Activated CD4-positive, alpha-beta T cell treated with anti-CD3 and anti-CD28 coated beads, Interleukin-2, amount 50 U/mL, for 1 hour (primary cell): Measurements from ENCODE around the gene PON1.

Experiments
- DNase-seq: peaks from one replicate; pipeline ENCODE4 v3.0.0-alpha.2; 2020

The PON1 gene

DNA sequence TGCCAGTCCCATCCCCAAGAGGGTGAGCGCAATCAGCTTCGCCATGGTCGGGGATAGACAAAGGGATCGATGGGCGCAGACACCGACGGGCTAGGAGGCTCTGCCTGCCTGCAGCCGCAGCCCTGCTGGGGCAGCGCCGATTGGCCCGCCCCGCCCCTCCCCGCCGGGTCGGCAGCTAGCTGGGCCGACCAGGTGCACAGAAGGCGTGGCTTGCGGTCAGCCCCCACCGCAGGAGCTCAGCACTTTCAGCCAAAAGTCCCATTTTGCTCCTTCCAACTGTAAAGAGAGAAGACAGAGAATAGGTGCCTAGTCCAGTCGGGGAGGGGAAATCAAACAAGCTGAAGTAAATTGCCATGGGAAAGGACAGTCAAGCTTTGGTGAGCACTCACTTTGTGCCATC lies at the start of gene PON1:
Gene PON1, minus strand, starts transcription at position 102 of the 400 bp plus-strand sequence. Its CDS starts 57 bp downstream, at position 45.
- no peak for DNase-seq

- no peak for DNase-seq
Observed at GRCh38 chr7:95373323-95373722, 49.0 kb upstream of the PON1 start.

- no peak for DNase-seq
Observed at GRCh38 chr7:95368235-95368634, 43.9 kb upstream of the PON1 start.

GRCh38 chr7:95367606-95368005 lies 43.3 kb upstream of the PON1 start:
- no peak for DNase-seq

- DNase-seq, result no peak
Observed at GRCh38 chr7:95365151-95365550, 40.8 kb upstream of the PON1 start.

GRCh38 chr7:95357623-95358022 lies 33.3 kb upstream of the PON1 start:
- DNase-seq, result no peak

DNA sequence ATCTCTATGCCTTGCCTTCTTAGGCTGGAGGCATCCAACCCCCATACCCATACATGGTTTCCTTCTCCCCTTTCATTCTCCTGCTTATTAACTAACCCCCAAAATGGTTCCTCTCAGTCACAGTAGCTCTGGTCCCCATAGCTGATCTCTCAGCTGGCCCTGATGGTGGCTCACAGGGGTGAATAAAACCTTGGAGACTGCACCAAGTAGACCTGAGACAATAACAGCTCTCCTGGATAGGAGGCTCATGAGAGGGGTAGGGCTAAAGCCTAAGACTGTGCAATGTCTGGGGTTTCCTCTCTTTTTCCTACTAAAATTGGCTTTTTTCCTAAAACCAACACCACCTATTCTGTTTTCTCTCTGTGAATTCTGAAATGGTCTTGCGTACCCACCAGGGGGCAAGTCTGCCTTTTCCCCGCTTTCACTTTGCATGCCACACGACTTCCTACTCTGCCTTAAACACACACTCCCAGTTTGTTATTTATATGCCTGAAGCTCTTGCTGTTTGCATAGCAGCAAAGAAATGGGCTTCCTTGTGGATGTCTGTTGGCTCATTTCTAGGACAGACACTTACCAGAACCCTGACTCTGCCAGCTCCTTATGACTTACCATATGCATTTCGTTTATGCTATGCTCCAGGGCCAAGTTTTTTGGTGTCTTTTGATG lies 18.4 kb upstream of the PON1 start:
- DNase-seq, result no peak

DNA sequence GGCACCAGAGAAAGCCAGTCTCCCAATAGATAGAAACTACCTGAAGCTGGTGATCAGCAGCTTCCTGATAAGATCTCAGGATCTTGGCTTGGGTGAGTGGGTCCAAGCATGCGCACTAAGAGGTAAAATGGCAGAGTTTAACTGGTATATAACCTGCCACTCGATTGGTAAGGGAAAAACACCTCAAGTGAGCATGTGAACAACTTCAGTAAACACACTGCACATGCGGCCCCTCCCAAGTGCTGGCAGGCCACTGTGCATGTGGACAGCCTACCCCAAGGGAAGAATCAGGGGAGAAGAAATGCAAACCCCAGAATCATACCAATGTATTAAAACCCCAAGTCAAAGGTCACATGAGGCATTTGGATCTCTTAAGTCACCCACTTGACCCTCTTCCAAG lies 17.7 kb upstream of the PON1 start:
- no peak for DNase-seq

- DNase-seq, result no peak
Observed at GRCh38 chr7:95340491-95340890, 16.2 kb upstream of the PON1 start.

GRCh38 chr7:95338832-95339231 lies 14.5 kb upstream of the PON1 start:
- DNase-seq, result no peak

DNA sequence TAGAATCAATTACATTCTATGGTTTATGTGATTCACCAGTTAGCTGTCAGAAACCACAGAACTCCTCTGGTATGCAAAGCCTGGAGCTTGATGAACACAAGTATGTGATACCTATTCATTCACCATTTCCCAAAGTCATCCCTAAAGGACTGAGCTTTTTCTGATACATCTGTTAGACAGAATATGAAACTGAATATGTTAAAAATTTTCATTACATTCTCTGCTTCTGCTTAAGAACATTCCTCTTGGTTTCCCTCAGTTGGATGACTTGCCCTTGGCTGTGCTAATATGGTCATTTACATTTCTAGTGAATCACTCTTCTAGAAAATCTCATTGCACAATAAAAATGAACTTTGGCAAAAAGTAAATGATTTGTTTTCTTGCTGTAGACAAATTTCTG lies 10.8 kb upstream of the PON1 start:
- DNase-seq, result no peak

DNA sequence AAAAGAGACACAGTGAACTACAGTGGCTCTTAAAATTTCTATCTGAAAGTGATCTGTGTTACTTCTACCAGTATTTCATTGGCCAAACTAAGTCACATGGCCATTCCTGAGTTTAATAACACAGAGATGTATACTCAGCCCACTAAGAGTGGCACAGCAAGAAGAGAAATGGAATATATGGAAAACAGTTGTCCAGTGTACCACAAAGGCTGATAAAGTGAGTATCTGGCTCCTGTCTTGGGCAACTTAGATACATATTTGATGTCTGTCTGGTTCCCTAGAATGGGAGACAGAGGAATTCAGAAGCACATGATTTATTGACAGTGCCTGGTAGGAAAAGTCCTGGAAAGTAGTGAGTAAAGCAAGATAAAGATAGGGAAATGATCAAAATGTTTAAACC lies 10.1 kb upstream of the PON1 start:
- DNase-seq, result no peak

DNA sequence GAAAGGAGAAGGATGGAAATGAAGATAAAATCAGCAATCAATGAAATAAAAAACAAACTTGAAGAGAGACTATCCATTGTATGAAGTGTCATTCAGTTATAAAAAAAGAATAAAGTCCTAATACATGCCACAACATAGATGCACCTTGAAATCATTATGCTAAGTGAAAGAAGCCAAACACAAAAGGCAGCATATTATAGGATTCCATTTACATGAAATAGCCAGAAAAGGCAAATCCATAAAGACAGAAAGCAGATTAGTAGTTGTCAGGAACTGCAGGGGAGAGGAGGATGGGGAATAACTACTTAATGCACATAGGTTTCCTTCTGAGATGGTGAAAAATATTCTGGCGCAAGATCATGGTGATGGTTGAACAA lies 6.6 kb upstream of the PON1 start:
- no peak for DNase-seq

DNA sequence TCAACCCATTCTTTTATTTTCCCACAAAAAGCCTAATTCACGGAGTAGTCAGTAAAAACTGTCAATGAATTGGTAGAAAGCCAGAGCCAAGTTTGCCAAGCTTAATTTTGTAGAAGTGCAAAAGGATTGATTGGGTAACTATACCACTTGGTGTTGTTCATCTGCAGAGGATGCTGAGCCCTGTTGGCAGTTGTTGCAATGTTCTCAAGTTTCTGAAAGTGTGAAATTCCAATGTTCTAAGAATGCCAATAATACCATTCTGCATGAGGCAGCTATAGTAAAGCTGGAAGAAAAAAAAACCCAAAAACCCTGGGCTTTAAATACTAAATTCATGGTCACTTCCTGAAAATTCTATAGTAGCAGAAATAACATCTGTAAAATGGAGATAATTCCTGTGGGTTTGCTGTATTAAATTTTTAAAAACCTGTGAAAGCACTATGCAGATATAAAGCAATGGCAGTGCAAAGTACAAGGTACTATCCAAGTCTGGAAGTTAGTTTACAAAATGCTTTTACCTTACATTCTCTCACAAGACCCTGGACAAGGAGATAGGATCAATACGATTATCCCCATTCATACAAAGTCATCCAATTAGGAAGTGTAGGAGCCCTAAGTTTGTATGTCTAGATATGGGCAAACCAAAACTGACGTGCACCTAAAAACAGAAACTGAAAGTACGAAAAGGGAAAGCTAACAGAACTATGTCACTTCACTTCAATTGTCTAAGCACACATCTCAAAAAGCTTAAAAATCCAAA lies 6.0 kb upstream of the PON1 start:
- DNase-seq, result no peak

GRCh38 chr7:95327356-95327755 lies 3.0 kb upstream of the PON1 start:
- DNase-seq, result no peak

GRCh38 chr7:95323410-95324129 lies 762 bp downstream of the PON1 start:
- DNase-seq, result no peak

- DNase-seq, result no peak
Observed at GRCh38 chr7:95322854-95323253, 1.5 kb downstream of the PON1 start.

DNA sequence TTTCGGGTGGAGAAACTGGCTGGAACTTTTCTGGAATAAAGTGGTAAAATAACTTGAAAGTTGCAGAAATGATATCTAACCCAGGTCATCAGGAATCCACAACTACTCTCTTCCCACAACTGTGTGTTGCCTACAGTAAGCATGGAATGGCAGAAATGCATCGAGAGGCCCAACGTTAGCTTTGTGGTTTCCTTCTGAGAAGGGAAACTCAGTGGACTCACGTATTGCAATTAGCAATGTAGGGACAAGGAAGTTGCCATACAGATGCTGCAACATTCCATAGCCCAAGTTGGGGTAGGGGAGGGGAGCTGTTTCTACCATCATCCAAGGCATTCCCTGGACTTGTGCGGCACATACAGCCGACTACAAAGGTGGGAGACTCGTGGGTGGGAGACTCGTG lies 1.9 kb downstream of the PON1 start:
- DNase-seq, result no peak

DNA sequence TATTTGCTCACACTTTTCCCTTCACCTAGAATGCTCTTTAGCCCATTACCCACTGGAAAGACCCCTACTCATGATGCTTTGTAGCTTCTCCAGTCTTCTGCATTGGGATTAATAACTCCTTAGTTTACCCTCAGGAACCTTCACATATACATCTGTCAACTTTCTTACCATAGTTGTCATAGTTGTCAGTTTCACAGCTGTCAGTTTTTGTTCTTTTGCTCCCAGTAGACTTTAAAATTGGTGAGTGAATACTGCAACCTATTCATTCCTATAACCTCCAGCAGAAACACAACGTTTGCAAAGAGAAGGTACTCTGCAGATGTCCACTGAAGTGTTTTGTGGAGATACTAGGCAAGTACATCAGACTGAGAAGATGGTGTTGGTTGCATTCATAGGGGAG lies 2.6 kb downstream of the PON1 start:
- DNase-seq, result no peak

- no peak for DNase-seq
Observed at GRCh38 chr7:95320651-95321050, 3.7 kb downstream of the PON1 start.

GRCh38 chr7:95319570-95319969 lies 4.8 kb downstream of the PON1 start:
- no peak for DNase-seq

DNA sequence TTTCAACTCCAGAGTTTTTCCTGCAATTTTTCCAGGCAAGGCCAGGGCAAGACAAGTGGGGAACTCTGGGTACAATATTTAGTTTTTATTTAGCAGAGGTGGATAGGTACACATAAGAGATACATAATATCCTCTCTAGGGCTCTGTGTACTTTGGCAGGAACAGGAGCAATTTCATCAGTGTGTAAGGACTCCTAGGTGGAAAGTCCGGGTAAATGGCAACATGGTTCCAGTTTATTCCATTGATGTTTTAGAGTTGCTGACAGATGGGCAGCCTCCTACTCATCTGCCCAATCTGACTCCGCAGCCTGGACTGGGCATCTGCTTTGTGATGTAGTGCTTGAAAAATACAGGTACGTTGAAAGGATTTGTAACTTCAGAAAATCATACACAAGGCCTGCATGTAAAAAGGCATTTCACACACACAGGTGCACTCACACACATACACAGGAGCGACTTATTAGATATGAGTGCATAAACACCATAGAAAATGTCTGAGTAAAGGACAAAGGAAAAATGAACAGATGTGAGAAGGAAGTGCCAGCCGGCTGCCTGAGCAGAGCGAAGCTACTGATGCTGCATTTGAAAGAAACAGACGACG lies 5.7 kb downstream of the PON1 start:
- DNase-seq, result no peak

DNA sequence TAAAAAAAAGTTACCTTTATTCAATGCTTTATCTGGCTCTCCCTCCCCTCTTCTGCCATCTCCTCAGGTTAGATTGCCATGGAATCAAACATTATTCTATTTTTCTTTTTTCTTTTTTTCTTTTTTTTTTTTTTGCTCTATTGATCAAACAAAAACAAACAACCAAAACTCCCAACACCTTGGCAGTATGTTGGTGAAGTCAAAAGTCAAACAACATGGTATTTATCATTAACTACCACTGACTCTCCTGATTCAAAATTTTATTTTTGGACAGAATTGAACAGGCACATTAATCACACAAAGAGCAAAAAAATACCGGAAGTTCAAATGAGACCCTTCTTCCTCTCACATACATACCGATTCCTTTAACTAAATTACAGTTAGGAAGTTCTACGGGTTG lies 6.4 kb downstream of the PON1 start:
- no peak for DNase-seq

DNA sequence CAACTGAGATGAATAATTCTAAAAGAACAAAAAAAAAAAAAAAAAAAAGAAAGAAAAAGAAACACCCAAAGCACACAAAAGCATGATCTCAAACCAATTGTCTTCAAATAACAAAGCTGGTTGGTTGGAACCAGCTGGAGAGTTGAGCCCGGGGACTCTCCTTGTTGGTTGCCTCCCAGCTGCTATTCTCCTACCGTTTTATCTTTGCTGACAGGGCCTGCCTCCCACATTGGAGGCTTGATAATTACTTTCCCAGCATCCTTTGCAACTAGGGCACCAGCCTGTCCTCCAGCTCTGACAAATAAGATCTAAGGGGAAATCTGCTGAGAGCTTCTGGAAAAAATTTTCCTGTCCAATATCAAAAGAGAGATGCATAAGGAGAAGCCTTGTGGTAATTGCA lies 6.8 kb downstream of the PON1 start:
- DNase-seq, result no peak
